T-cell (primary cell): ENCODE data around the gene AGAP1. TPM values are rescaled to one million over a fixed set of nuclear protein-coding genes. Genes with fewer than 3 reads are reported as not detected.

ENCODE experiments used
- ATAC-seq, 4 experiments: fragments of 200-7000 bp in 3 of 4; fragments of 150-1000 bp in 1 of 4; cut with Tn5 transposase; replicated peaks in 1 of 4; 1 replicate in 3 of 4; 2 replicates in 1 of 4; pipeline ENCODE4 v1.10.0; 2021; ENCODE audit warnings: moderate library complexity in 3 of 4, mild to moderate bottlenecking in 2 of 4, moderate number of reproducible peaks in 1 of 4
- CTCF ChIA-PET, 2 donors: fragments of 300-600 bp; sonication (Branson Sonifier 250); formaldehyde crosslinking; loops; one replicate each; lab custom pipeline; 2022; ENCODE audit warnings: antibody characterized with exemption in 2 of 2; lab: Charles Lee
- POLR2A ChIA-PET, 2 donors: fragments of 300-600 bp; sonication (Branson Sonifier 250); formaldehyde crosslinking; loops; one replicate each; lab custom pipeline; 2022; ENCODE audit warnings: antibody characterized with exemption in 2 of 2; lab: Charles Lee
- DNase-seq, 35 experiments: peaks; one replicate each; pipeline versions ENCODE4 v3.0.0 to v3.0.0-alpha.2; 2013 to 2023
- H3K27ac ChIP-seq: one replicate; pipeline ENCODE4 v1.5.1; 2013; ENCODE audit warnings: low read length
- H3K27me3 ChIP-seq, 2 experiments: replicated peaks in 1 of 2; 1 replicate in 1 of 2; 2 replicates in 1 of 2; pipeline versions ENCODE4 v1.6.1 to v1.7.0; 2013; ENCODE audit warnings: low read length in 1 of 2, mixed read lengths in 1 of 2; ENCODE audit not compliant: control insufficient read depth in 2 of 2, insufficient read depth in 2 of 2; ENCODE audit errors: extremely low read depth in 1 of 2
- H3K36me3 ChIP-seq, 2 donors: 1 replicate in 1 of 2; 2 replicates in 1 of 2; pipeline versions ENCODE4 v1.6.1 to v1.7.0; 2013; ENCODE audit warnings: low read length in 1 of 2; ENCODE audit not compliant: control insufficient read depth in 2 of 2, insufficient read depth in 1 of 2; ENCODE audit errors: extremely low read depth in 1 of 2
- H3K4me1 ChIP-seq, 2 experiments: 1 replicate in 1 of 2; 2 replicates in 1 of 2; pipeline versions ENCODE4 v1.6.1 to v1.7.0; 2013; ENCODE audit warnings: low read length in 2 of 2, mixed read lengths in 1 of 2; ENCODE audit not compliant: insufficient read depth in 2 of 2, control insufficient read depth in 1 of 2; ENCODE audit errors: extremely low read depth in 1 of 2
- H3K4me3 ChIP-seq, 2 donors: 1 replicate in 1 of 2; 2 replicates in 1 of 2; pipeline versions ENCODE4 v1.5.1 to v1.7.0; 2013; ENCODE audit warnings: mild to moderate bottlenecking in 2 of 2, low read length in 1 of 2, moderate library complexity in 1 of 2; ENCODE audit not compliant: control insufficient read depth in 1 of 2; ENCODE audit errors: extremely low read depth in 1 of 2
- H3K9me3 ChIP-seq: 2 replicates; pipeline ENCODE4 v1.7.0; 2013
- H3K27ac Mint-ChIP-seq, 2 donors: one replicate each; pipeline ENCODE4 v1.8.0; 2020 to 2021; ENCODE audit warnings: mild to moderate bottlenecking in 2 of 2, mixed read lengths in 2 of 2
- H3K27me3 Mint-ChIP-seq, 2 donors: one replicate each; pipeline ENCODE4 v1.8.0; 2021 to 2022; ENCODE audit warnings: mixed read lengths in 2 of 2
- H3K36me3 Mint-ChIP-seq: one replicate; pipeline ENCODE4 v1.8.0; 2021; ENCODE audit warnings: mixed read lengths
- H3K4me1 Mint-ChIP-seq, 3 donors: one replicate each; pipeline ENCODE4 v1.8.0; 2020 to 2022; ENCODE audit warnings: mixed read lengths in 3 of 3, mild to moderate bottlenecking in 1 of 3
- H3K4me3 Mint-ChIP-seq, 3 donors: one replicate each; pipeline ENCODE4 v1.8.0; 2020 to 2022; ENCODE audit warnings: mild to moderate bottlenecking in 3 of 3, mixed read lengths in 3 of 3, moderate library complexity in 3 of 3
- H3K9me3 Mint-ChIP-seq, 3 donors: one replicate each; pipeline ENCODE4 v1.8.0; 2020 to 2022; ENCODE audit warnings: mixed read lengths in 3 of 3
- whole genome bisulfite sequencing: methylation state at CpG from one replicate; pipeline ENCODE4 v1.1.5; 2013; ENCODE audit warnings: missing lambda C conversion rate; ENCODE audit not compliant: insufficient coverage; 5-methylcytosine and 5-hydroxymethylcytosine counted together
- total RNA-seq, 35 experiments: library from RNA in 6 of 35; stranded (reverse) in 6 of 35; fragments of 120-200 nt in 1 of 35; gene quantifications; one replicate each; pipeline versions ENCODE4 v1.2.1 to v1.2.4 and lab custom pipeline; 2013 to 2026

The AGAP1 gene
- total RNA-seq, 5 donors from 2014 or later (not counting 1 experiment from before 2014, with no cell fraction given), result 3.9 to 15.6 (median 5.2) TPM

DNA sequence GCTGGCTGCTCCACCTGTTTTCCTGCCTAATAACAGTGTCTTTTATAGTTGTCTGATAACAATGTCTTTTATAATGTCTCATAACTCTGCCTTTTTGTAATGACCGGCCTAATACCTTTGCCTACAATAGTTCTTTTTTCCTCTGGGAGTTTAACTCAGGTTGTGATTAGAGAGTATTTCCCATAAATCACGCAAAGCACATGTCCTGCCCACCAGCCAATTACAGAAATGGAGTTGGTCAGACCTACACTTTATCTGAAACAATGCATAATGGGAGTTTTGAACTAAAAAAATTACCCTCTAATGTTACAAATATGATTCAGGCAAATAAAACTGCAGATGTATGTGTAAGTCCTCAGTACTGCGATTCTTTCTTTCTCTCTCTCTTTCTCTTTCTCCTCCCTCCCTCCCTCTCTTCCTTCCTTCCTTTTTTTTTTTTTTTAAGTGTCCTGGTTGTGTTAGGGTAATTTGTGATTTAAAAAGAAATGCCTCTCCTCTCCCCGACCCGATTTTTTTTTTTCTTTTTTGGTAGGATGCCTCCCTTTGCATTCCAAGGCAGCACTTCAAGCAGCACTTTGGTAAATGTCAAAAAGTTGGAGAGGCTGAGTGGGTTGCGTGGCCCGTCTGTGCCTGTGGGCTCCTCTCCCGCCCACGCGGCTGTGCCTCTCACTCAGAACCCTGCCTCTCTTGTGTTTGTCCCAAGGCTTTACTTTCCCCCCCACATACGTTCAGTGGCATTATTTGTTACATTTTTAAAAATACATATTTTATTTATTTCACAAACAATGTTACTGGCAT lies 147.3 kb downstream of the AGAP1 start:
- no peak overlapping the region for H3K4me3 ChIP-seq
- no peaks in the 10 kb centered on the region for H3K36me3 ChIP-seq
- no peak overlapping the region for H3K4me3 Mint-ChIP-seq
- peaks cover 0 to 5% of the 10 kb centered on the region in 2 experiments for H3K4me1 ChIP-seq
- POLR2A ChIA-PET, result no interaction called here
- no peak overlapping the region for H3K27ac Mint-ChIP-seq
- DNase-seq (no peak), ATAC-seq (no peak)
- CTCF ChIA-PET, result no interaction called here
- peaks cover 0 to 4% (median 0%) of the 10 kb centered on the region in 3 donors for H3K4me1 Mint-ChIP-seq
- no peak overlapping the region for H3K27ac ChIP-seq
- H3K27me3 ChIP-seq, result peaks cover 0 to 19% of the 10 kb centered on the region in 2 experiments
- WGBS, result no CpG with 5 or more reads among the region's 11 CpGs
- no peaks in the 10 kb centered on the region for H3K9me3 Mint-ChIP-seq
- no peaks in the 10 kb centered on the region for H3K9me3 ChIP-seq
- H3K36me3 Mint-ChIP-seq, result no peaks in the 10 kb centered on the region
- H3K27me3 Mint-ChIP-seq, result peaks cover 20 to 28% of the 10 kb centered on the region in 2 donors

DNA sequence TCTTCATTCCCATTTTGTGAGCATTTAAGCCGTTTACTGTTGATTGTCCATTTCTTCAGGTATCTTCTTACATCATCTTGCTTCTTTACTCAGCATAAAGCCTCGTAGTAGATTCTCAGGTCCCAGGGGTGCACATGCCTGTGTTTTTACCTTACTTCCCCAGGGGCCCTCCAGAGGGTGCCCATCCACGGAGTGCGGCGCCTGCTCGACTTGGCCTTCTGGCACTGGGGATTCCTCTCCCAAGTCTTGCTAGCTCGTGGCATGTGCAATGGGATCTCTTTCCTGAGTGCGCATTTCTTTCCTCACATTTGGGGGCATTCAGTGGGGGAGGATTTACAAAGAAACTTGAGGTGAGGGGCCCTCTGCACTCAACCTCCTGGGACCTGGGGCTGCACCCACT lies 148.1 kb downstream of the AGAP1 start:
- ChIA-PET CTCF (interaction anchor here in 1 of 2 donors (1.1 kb wide), 1 partner anchor 45 kb away, joined by 5 read pairs; no protein-coding TSS in a partner anchor), POLR2A (no interaction called here)
- no peaks in the 10 kb centered on the region for H3K36me3 ChIP-seq
- no peaks in the 10 kb centered on the region for H3K9me3 ChIP-seq
- Mint-ChIP-seq H3K4me3 (no peak overlapping the region), H3K36me3 (no peaks in the 10 kb centered on the region), H3K4me1 (peaks cover 0 to 4% (median 0%) of the 10 kb centered on the region in 3 donors), H3K9me3 (no peaks in the 10 kb centered on the region), H3K27me3 (peaks cover 20 to 28% of the 10 kb centered on the region in 2 donors), H3K27ac (no peak overlapping the region)
- H3K27ac ChIP-seq, result no peak overlapping the region
- 36% methylated on average over 2 of the region's 8 CpGs for WGBS
- DNase-seq (no peak), ATAC-seq (no peak)
- H3K27me3 ChIP-seq, result peaks cover 0 to 15% of the 10 kb centered on the region in 2 experiments
- peaks cover 0 to 5% of the 10 kb centered on the region in 2 experiments for H3K4me1 ChIP-seq
- H3K4me3 ChIP-seq, result no peak overlapping the region

DNA sequence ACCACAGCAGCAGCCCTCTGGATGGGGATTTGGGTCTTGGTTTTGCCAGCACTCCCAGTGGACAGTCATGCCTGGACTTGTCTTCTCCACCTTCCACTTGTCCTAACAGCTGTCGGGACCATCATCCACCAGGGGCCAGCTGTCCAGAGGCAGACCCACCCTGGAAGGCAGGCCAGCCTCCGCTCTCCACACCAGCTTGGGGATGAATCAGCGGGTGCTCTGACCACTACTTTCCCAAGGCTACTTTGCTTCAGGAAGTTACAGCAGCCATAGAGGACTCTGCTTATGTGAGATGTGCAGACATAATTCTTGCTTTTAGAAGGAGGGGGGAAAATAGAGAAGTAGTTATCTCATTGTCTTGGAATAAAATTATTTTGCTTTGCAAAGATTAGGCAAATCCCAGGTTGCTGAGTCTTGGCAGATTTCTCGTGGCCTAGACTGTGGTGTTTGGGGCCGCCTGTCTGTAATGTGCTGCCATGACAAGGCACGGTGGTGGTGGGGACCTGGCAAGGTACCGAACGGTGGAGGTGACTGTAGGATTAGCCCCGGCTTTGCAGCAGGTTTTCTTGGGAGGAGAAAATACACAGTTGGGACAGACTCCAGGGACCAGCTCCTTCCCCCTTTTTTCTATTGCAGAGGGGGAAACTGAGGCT lies 148.7 kb downstream of the AGAP1 start:
- no peak overlapping the region for H3K4me3 ChIP-seq
- ATAC-seq (no peak), DNase-seq (no peak)
- POLR2A ChIA-PET, result no interaction called here
- no peak overlapping the region for H3K27ac Mint-ChIP-seq
- peaks cover 20 to 28% of the 10 kb centered on the region in 2 donors for H3K27me3 Mint-ChIP-seq
- WGBS, result 87% methylated on average over 7 of the region's 9 CpGs
- H3K27me3 ChIP-seq, result peaks cover 0 to 15% of the 10 kb centered on the region in 2 experiments
- H3K4me1 ChIP-seq, result peaks cover 0 to 5% of the 10 kb centered on the region in 2 experiments
- CTCF ChIA-PET, result interaction anchor here in 1 of 2 donors (1.1 kb wide), 1 partner anchor 45 kb away, joined by 5 read pairs; no protein-coding TSS in a partner anchor
- H3K9me3 ChIP-seq, result no peaks in the 10 kb centered on the region
- no peaks in the 10 kb centered on the region for H3K36me3 ChIP-seq
- H3K9me3 Mint-ChIP-seq, result no peaks in the 10 kb centered on the region
- H3K4me1 Mint-ChIP-seq, result peaks cover 0 to 4% (median 0%) of the 10 kb centered on the region in 3 donors
- H3K27ac ChIP-seq, result no peak overlapping the region
- H3K4me3 Mint-ChIP-seq, result no peak overlapping the region
- H3K36me3 Mint-ChIP-seq, result no peaks in the 10 kb centered on the region

DNA sequence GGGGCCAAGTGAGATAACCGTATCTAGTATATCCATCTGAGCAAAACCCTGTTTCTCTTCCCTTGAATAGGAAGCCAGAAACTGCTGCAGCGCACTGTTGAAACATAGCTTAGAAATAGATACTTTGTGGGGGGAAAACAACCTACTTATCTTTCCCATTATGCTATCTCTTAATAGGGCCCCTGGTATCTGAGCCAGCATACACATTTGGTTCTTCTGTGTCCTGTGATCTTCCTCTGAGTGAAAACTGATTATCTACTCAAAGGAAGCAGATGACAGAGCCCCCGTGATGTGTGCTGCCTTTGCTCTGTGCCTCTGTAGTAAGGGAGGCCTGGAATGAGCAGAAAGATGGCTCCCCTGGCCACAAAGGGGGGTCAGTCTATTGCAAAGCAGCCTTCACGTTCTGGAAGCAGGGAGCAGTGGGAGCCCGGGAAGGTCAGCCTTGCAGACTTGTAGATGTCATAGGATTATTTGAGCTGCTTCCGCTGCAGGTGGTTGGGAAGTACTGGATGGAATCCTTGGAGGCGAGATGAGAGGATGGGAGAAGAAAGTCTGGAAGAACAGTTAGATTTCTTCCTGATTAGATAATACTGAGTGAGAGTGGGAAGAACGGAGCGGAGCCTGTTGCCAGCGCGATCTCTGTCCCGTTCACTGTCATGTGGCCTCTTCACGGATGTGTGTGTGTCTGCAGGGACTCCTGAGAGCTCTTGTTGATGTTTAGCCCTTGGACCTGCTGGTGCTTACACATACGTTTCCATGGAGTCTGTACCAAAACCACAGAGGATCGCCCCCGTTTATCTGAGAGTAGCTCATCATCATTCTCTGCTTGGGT lies 150.1 kb downstream of the AGAP1 start:
- DNase-seq (no peak), ATAC-seq (no peak)
- peaks cover 0 to 4% (median 0%) of the 10 kb centered on the region in 3 donors for H3K4me1 Mint-ChIP-seq
- H3K9me3 Mint-ChIP-seq, result no peaks in the 10 kb centered on the region
- WGBS, result 75% methylated on average over 14 of the region's 16 CpGs
- H3K27ac ChIP-seq, result no peak overlapping the region
- no peak overlapping the region for H3K27ac Mint-ChIP-seq
- H3K9me3 ChIP-seq, result no peaks in the 10 kb centered on the region
- no peak overlapping the region for H3K4me3 Mint-ChIP-seq
- no peak overlapping the region for H3K4me3 ChIP-seq
- H3K36me3 ChIP-seq, result no peaks in the 10 kb centered on the region
- ChIA-PET POLR2A (interaction anchor here in 1 of 2 donors (0.6 kb wide), 1 partner anchor 247 kb away, joined by 12 read pairs; no protein-coding TSS in a partner anchor), CTCF (no interaction called here)
- H3K4me1 ChIP-seq, result peaks cover 0 to 4% of the 10 kb centered on the region in 2 experiments
- H3K36me3 Mint-ChIP-seq, result no peaks in the 10 kb centered on the region
- peaks cover 0 to 17% of the 10 kb centered on the region in 2 experiments for H3K27me3 ChIP-seq
- peaks cover 24 to 26% of the 10 kb centered on the region in 2 donors for H3K27me3 Mint-ChIP-seq

DNA sequence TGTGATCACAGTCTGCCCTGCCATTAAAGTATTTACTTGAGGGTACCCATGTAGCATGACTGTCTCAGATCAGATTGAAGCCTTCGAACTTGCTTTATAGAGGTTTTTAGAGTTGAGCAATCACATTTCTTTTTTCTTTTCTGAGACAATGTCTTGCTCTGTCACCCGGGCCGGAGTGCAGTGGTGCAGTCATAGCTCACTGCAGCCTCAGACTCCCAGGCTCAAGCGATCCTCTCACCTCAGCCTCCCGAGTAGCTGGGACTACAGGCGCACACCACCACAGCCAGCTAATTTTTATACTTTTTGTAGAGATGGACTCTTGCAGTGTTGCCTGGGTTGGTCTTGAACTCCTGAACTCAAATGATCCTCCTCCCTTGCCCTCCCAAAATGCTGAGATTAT lies 153.4 kb downstream of the AGAP1 start:
- WGBS, result no CpG with 5 or more reads among the region's 6 CpGs
- peaks cover 0 to 14% of the 10 kb centered on the region in 2 experiments for H3K27me3 ChIP-seq
- peaks cover 18 to 28% of the 10 kb centered on the region in 2 donors for H3K27me3 Mint-ChIP-seq
- DNase-seq (no peak), ATAC-seq (no peak)
- no peaks in the 10 kb centered on the region for H3K36me3 Mint-ChIP-seq
- H3K27ac ChIP-seq, result no peak overlapping the region
- H3K4me3 ChIP-seq, result no peak overlapping the region
- H3K9me3 Mint-ChIP-seq, result no peaks in the 10 kb centered on the region
- no peaks in the 10 kb centered on the region for H3K36me3 ChIP-seq
- no peak overlapping the region for H3K27ac Mint-ChIP-seq
- no peaks in the 10 kb centered on the region for H3K9me3 ChIP-seq
- peaks cover 0 to 2% (median 0%) of the 10 kb centered on the region in 3 donors for H3K4me1 Mint-ChIP-seq
- no peaks in the 10 kb centered on the region for H3K4me1 ChIP-seq
- H3K4me3 Mint-ChIP-seq, result no peak overlapping the region
- CTCF ChIA-PET, result no interaction called here
- POLR2A ChIA-PET, result interaction anchor here in 1 of 2 donors (0.6 kb wide), 1 partner anchor 958 kb away, joined by 8 read pairs; no protein-coding TSS in a partner anchor
